Vagina (tissue), 2 donors: ENCODE data around the gene ASPSCR1.
A peak's percentile ranks its signal among the peaks of the same experiment; 100 is the strongest.

Source experiments
- POLR2A ChIP-seq, 2 donors: fragments of 450-650 bp; IDR thresholded peaks; one replicate each; pipeline ENCODE4 v1.6.1; 2017; ENCODE audit warnings: antibody characterized with exemption in 2 of 2, mild to moderate bottlenecking in 2 of 2, moderate library complexity in 2 of 2
- POLR2AphosphoS5 ChIP-seq, 2 donors: sonication (generic); formaldehyde crosslinking; IDR thresholded peaks; one replicate each; pipeline ENCODE4 v1.9.0; 2017; ENCODE audit warnings: antibody characterized with exemption in 2 of 2, mild to moderate bottlenecking in 2 of 2, low read depth in 1 of 2; ENCODE audit not compliant: insufficient read depth in 1 of 2
- TF ChIP-seq, protein P1 (sequence below), 3 experiments: fragments of 450-650 bp in 2 of 3; fragments of 200-600 bp in 1 of 3; sonication (generic) in 1 of 3; IDR thresholded peaks; one replicate each; pipeline ENCODE4 v1.5.1; 2017 to 2019; ENCODE audit warnings: antibody characterized with exemption in 3 of 3, mild to moderate bottlenecking in 2 of 3, moderate library complexity in 2 of 3

DNA sequence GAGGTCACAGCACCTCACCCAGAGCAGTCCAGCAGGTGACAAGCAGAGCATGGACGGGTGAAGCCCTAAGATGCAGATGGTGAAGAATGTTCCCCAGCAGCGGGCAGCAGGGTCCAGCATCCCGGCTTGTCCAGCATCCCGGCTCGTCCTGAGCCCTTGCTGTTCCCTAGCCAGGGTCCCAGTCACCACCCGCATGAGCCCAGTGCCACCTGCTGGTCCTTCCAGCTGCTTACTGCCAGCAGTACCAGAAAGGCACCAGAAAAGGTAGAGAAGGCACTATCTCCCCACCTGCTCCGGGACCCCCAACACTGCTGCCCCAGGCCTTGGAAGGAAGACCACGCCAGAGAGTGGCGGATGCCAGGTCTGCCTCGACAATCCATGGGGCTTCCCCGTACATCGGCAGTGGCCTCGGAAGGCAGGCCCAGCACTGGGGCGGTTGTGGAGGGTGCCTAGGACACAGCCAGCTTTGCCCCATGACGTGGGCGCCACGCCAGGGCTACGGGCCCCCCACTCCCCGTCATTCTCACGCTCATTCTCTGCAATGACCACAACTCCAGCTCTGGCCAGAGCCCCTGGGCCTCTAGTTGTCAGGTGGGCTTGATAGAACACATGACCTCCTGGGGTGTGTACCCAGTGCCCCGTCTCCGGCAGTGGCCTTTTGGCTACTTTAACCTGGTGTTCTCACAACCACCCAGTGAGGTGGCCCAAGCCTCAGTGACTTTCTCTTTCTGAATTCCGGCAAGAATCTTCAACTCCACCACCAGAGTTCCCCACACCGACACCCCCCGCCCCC lies 43.9 kb downstream of the ASPSCR1 start:
- TF ChIP-seq, protein P1, sequence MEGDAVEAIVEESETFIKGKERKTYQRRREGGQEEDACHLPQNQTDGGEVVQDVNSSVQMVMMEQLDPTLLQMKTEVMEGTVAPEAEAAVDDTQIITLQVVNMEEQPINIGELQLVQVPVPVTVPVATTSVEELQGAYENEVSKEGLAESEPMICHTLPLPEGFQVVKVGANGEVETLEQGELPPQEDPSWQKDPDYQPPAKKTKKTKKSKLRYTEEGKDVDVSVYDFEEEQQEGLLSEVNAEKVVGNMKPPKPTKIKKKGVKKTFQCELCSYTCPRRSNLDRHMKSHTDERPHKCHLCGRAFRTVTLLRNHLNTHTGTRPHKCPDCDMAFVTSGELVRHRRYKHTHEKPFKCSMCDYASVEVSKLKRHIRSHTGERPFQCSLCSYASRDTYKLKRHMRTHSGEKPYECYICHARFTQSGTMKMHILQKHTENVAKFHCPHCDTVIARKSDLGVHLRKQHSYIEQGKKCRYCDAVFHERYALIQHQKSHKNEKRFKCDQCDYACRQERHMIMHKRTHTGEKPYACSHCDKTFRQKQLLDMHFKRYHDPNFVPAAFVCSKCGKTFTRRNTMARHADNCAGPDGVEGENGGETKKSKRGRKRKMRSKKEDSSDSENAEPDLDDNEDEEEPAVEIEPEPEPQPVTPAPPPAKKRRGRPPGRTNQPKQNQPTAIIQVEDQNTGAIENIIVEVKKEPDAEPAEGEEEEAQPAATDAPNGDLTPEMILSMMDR (IDR thresholded peaks at IDR 0.05) = peak; percentile 35 to 75 (median 65)
- TF ChIP-seq POLR2A (IDR thresholded peaks at IDR 0.05) (no peak), POLR2AphosphoS5 (IDR thresholded peaks at IDR 0.05; ENCODE audit: insufficient read depth in 1 of 2, low read depth in 1 of 2) (peak in 1 of 2 donors; percentile 7)
